Measurements from ENCODE around the gene GTF2F1. TPM values are rescaled to one million over a fixed set of nuclear protein-coding genes. Genes with fewer than 3 reads are reported as not detected.

Gene GTF2F1
- polyA plus RNA-seq, 1 of the 3 experiments (the other 2 are of a cell fraction) = 104 TPM

DNA sequence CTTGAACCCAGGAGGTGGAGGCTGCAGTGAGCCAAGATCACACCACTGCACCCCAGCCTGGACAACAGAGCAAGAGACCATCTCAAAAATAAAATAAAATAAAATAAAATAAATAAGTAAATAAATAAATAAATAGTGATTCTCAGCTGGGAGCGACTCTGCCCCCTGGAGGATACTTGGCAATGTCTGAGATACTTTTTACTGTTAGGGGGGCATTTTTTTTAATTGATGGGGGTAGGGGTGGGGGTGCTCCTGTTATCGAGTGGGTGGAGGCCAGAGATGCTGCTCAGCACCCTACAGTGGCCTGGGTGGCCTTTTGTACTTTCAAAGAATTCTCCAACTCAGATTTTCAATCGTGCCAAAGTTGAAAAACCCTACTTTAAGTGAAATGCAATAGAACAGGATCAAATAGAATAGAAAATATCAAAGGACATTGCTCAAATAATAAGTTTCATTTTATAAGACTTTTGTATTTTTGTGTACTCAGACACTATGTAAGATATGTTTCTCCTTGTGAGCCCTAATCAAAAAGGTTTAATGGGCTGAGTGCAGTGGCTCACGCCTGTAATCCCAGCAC lies 38.8 kb downstream of the GTF2F1 start:
- H3F3A ChIP-seq (replicated peaks; ENCODE audit: insufficient read depth) = no peaks in the 10 kb centered on the region
- no peak overlapping the region for H3K9ac ChIP-seq
- H2AFZ ChIP-seq (ENCODE audit: low read depth) = no peak overlapping the region
- DNase-seq = no peak
- ChIA-PET POLR2A (no interaction called here), CTCF (interaction anchor here (0.8 to 1.5 kb wide), 6 partner anchors 9 to 306 kb away, joined by 3 to 6 read pairs (median 4); no protein-coding TSS in a partner anchor)
- no peaks in the 10 kb centered on the region for H3K79me2 ChIP-seq (ENCODE audit: insufficient read depth)
- H3K27ac ChIP-seq (ENCODE audit: low read depth in 2 of 2, low read length in 1 of 2) = no peak overlapping the region
- no peaks in the 10 kb centered on the region for H4K20me1 ChIP-seq (ENCODE audit: insufficient read depth)
- no peaks in the 10 kb centered on the region; the same call in 1 of the 2 replicates for H3K27me3 ChIP-seq (ENCODE audit: insufficient read depth)
- TF ChIP-seq CHD2 (IDR thresholded peaks at IDR 0.05; ENCODE audit: low read length, partially characterized antibody) = no peak
- TF ChIP-seq, protein P1, sequence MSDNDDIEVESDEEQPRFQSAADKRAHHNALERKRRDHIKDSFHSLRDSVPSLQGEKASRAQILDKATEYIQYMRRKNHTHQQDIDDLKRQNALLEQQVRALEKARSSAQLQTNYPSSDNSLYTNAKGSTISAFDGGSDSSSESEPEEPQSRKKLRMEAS (IDR thresholded peaks at IDR 0.05; ENCODE audit: low read depth) = no peak
- no peak for TF ChIP-seq ELF1 (IDR thresholded peaks at IDR 0.05)
- TF ChIP-seq, protein P2, sequence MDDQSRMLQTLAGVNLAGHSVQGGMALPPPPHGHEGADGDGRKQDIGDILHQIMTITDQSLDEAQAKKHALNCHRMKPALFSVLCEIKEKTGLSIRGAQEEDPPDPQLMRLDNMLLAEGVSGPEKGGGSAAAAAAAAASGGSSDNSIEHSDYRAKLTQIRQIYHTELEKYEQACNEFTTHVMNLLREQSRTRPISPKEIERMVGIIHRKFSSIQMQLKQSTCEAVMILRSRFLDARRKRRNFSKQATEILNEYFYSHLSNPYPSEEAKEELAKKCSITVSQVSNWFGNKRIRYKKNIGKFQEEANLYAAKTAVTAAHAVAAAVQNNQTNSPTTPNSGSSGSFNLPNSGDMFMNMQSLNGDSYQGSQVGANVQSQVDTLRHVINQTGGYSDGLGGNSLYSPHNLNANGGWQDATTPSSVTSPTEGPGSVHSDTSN (IDR thresholded peaks at IDR 0.05) = no peak
- TF ChIP-seq, protein P3, sequence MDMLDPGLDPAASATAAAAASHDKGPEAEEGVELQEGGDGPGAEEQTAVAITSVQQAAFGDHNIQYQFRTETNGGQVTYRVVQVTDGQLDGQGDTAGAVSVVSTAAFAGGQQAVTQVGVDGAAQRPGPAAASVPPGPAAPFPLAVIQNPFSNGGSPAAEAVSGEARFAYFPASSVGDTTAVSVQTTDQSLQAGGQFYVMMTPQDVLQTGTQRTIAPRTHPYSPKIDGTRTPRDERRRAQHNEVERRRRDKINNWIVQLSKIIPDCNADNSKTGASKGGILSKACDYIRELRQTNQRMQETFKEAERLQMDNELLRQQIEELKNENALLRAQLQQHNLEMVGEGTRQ (IDR thresholded peaks at IDR 0.05; ENCODE audit: borderline replicate concordance, low read depth, low read length) = no peak
- TF ChIP-seq, protein P4, sequence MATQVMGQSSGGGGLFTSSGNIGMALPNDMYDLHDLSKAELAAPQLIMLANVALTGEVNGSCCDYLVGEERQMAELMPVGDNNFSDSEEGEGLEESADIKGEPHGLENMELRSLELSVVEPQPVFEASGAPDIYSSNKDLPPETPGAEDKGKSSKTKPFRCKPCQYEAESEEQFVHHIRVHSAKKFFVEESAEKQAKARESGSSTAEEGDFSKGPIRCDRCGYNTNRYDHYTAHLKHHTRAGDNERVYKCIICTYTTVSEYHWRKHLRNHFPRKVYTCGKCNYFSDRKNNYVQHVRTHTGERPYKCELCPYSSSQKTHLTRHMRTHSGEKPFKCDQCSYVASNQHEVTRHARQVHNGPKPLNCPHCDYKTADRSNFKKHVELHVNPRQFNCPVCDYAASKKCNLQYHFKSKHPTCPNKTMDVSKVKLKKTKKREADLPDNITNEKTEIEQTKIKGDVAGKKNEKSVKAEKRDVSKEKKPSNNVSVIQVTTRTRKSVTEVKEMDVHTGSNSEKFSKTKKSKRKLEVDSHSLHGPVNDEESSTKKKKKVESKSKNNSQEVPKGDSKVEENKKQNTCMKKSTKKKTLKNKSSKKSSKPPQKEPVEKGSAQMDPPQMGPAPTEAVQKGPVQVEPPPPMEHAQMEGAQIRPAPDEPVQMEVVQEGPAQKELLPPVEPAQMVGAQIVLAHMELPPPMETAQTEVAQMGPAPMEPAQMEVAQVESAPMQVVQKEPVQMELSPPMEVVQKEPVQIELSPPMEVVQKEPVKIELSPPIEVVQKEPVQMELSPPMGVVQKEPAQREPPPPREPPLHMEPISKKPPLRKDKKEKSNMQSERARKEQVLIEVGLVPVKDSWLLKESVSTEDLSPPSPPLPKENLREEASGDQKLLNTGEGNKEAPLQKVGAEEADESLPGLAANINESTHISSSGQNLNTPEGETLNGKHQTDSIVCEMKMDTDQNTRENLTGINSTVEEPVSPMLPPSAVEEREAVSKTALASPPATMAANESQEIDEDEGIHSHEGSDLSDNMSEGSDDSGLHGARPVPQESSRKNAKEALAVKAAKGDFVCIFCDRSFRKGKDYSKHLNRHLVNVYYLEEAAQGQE (IDR thresholded peaks at IDR 0.05; ENCODE audit: low read depth, low read length) = no peak
- no peak for TF ChIP-seq IRF3 (IDR thresholded peaks at IDR 0.05; ENCODE audit: low read depth, low read length)
- TF ChIP-seq JUND (IDR thresholded peaks at IDR 0.05) = no peak
- peak; percentile 59 for TF ChIP-seq CTCF (IDR thresholded peaks at IDR 0.05)
- TF ChIP-seq RAD21 (IDR thresholded peaks at IDR 0.05; ENCODE audit: low read length) = peak; percentile 28; the same call in 1 of the 2 replicates
- no peaks in the 10 kb centered on the region for H3K36me3 ChIP-seq (replicated peaks in 1 of 2; ENCODE audit: control insufficient read depth in 1 of 2, insufficient read depth in 2 of 2, low read length in 1 of 2)
- H3K9me2 ChIP-seq = no peaks in the 10 kb centered on the region
- no peak overlapping the region for H3K4me2 ChIP-seq
- no peak overlapping the region for H3K4me3 ChIP-seq (ENCODE audit: low read depth in 2 of 2, low read length in 1 of 2)
- WGBS (ENCODE audit: low lambda C conversion rate) = 39% methylated on average over 4 of the region's 4 CpGs
- H3K9me3 ChIP-seq = no peaks in the 10 kb centered on the region
- H3K4me1 ChIP-seq (ENCODE audit: control insufficient read depth in 1 of 2, insufficient read depth in 2 of 2, low read depth in 1 of 2, low read length in 1 of 2) = no peaks in the 10 kb centered on the region
